ENCODE data around the gene IL31RA.
"Not testable (repeated sequence)": the region's sequence is repeated elsewhere in the genome, so short reads cannot be mapped to it uniquely, and the experiment has no call there.

Gene IL31RA

GRCh38 chr5:55927861-55928655, 76.9 kb downstream of the IL31RA start:
- DNase-seq, result no peak

GRCh38 chr5:55929020-55929799, 78.1 kb downstream of the IL31RA start:
- DNase-seq, result no peak

GRCh38 chr5:55932700-55933099, 81.5 kb downstream of the IL31RA start:
- no peak for DNase-seq

- no peak for DNase-seq
These were observed 82.4 kb downstream of the IL31RA start for GRCh38 chr5:55933377-55934114.

- DNase-seq, result no peak
These were observed 83.0 kb downstream of the IL31RA start for GRCh38 chr5:55934115-55934613.

GRCh38 chr5:55934720-55935119, 83.6 kb downstream of the IL31RA start:
- DNase-seq, result no peak

- no peak for DNase-seq
These were observed 84.2 kb downstream of the IL31RA start for GRCh38 chr5:55935371-55935770.

GRCh38 chr5:55936100-55936693, 85.0 kb downstream of the IL31RA start:
- DNase-seq, result peak; percentile 83

GRCh38 chr5:55937598-55937997, 86.4 kb downstream of the IL31RA start:
- not testable (repeated sequence) for DNase-seq

- not testable (repeated sequence) for DNase-seq
These were observed 90.0 kb downstream of the IL31RA start for GRCh38 chr5:55941154-55941553.

GRCh38 chr5:55959208-55959607, 108.1 kb downstream of the IL31RA start:
- DNase-seq, result no peak

- DNase-seq, result no peak
These were observed 109.6 kb downstream of the IL31RA start for GRCh38 chr5:55960779-55961178.

- DNase-seq, result no peak
These were observed 114.4 kb downstream of the IL31RA start for GRCh38 chr5:55965525-55965924.

- no peak for DNase-seq
These were observed 115.1 kb downstream of the IL31RA start for GRCh38 chr5:55966284-55966683.

GRCh38 chr5:55969956-55970355, 118.8 kb downstream of the IL31RA start:
- peak; percentile 42 for DNase-seq

Measured in fibroblast of skin of right biceps (primary cell).